Diencephalon (tissue), 1 donor: ENCODE measurements around the gene LYPD5. TPM values are rescaled to one million over a fixed set of nuclear protein-coding genes. Genes with fewer than 3 reads are reported as not detected.

ENCODE experiments used
- total RNA-seq: library from RNA; depleted of rRNA; stranded (reverse); fragments of >200 nt; gene quantifications from one replicate; pipeline ENCODE4 v1.2.3, GENCODE V29; 2014

The LYPD5 gene, protein sequence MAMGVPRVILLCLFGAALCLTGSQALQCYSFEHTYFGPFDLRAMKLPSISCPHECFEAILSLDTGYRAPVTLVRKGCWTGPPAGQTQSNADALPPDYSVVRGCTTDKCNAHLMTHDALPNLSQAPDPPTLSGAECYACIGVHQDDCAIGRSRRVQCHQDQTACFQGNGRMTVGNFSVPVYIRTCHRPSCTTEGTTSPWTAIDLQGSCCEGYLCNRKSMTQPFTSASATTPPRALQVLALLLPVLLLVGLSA
- 6.7 TPM for total RNA-seq

DNA sequence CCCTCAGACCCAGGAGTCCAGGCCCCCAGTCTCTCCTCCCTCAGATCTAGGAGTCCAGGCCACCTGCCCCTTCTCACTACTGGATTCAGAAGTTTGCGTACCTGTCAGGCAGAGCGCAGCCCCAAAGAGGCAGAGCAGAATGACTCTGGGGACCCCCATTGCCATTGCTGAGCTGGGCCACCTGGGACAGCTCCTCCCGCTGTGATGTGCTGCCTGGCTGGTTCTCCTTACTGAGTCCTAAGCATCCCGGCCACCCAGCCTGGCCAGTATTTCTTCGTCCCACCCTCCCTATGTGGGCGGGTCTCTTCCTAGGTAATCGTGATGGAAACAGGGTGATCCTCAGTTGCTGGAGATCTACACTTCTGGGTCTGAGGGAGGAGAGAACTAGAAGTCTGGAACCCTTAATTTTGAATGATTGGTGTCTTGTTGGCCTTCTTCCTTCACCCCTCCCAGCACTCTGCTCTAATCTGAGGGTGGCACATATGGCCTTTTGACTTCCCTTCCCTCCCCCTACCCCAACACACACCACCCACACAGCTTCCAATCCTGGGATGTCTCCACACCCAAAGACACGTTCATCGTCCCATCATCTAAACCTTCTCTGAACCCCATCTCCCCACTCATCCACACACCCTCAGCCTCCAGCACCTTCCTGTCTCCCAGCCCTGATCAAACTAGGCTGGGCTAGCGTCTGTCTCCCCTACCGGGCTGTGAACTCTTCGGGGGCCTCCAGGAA is at the start of gene LYPD5:
Gene LYPD5, minus strand, starts transcription at position 232 of the 736 bp plus-strand sequence. Its CDS starts 67 bp downstream, at position 165.

DNA sequence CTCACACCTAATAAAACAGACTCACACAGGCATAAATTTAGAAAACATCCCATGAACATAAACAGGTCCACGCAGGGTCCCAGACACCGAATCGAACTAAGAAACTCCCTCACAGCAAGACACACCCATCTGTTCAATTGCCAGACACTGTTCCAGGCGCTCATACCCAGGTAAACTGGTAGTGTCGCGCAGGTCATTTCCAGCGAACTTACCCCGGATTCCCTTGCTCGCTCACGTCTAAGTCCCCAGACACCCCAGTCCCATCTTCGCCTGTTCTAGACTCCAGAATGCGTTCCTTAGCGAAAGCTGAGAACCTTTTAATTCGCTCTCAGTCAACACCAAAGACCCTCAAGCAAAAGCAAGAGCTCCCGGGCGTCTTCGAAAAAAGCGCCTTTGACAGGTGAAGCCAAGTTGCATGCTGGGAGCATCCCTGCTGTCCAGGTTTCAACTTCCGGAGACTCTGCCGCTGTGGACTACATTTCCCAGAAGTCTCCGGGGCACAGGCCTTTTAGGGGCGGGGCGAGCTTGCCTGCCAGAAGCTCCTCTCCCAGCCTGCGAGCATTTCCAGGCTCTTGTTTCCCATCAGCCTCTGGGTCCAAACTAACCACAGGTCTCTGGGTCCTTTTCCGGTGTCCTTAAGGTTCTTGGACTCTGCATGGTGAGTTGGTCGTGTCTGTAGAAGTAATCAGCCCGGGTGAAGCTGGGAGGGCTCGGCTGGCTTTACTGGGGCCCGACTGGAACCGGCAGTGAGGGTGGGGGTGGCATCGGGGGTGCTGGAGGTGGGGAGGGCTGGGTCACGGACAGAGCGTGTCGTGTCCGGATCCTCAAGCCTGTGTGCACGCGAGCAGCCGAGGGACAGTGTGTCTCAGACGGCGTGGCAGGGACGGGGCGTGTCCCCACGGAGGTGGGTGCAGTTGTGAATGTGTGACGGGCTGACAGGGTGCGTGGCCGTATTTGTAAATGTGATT is 24.8 kb upstream of the LYPD5 start, which contains the start of gene ZNF283:
Gene ZNF283, plus strand, starts transcription at position 535 of the 968 bp plus-strand sequence. CDS start 6,184 bp downstream, outside the sequence.

DNA sequence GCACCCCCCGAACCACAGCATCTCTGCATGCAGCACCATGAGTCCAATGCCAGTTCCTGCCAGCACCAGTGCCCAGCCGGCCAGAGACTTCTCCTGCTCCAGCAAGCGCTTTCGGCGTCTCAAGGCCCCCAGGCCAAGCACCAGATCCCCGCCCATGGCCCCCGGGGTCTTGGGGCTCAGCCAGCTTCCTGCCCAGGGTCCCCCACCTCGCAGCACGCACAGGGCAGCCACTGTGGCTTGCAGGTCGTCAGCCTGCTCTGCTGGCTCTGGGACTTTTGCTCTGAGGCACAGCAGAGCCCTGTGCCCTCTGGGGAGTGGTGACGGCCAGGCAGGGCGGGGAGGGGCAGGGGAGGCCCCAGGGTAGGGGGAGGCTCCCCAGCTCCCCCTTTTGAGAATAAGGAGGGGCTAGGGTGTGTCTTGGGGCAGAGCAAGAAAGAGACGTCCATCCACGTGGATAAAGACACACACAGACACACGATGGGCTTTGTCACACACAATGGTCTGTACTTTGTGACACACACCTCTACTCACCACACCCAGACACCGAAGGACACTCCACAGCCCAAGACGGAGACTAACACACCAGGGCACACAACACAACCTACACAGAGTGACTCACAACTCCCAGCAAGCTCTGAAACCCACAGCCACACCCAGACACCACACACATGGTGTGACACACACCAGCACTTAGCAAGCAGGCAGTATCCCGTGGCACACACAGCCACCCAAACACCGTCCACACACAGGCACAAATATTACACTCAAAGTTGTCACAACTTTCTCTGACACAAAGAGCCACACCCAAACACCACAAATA is 21.3 kb downstream of the LYPD5 start, which contains the start of gene KCNN4:
Gene KCNN4, minus strand, starts transcription at position 268 of the 820 bp plus-strand sequence. Its CDS starts 112 bp downstream, at position 156.

GRCh38 chr19:43754503-43755255 is 47.6 kb downstream of the LYPD5 start, which contains the start of gene SMG9:
SMG9 (minus strand) TSS chr19:43754962; CDS start chr19:43750741, 4,221 bp downstream.

Other genes starting within 250 kb of the LYPD5 start
- gene XRCC1, start 226.9 kb downstream of the LYPD5 start, total RNA-seq = 16.4 TPM
- 8.1 TPM for gene PINLYP, start 226.6 kb downstream of the LYPD5 start, total RNA-seq
- 134 TPM for gene IRGQ, start 206.3 kb downstream of the LYPD5 start, total RNA-seq
- gene ZNF576, start 205.9 kb downstream of the LYPD5 start, total RNA-seq = 11.1 TPM
- not detected for gene SRRM5, start 190.4 kb downstream of the LYPD5 start, total RNA-seq
- 107 TPM for gene ZNF428, start 182.8 kb downstream of the LYPD5 start, total RNA-seq
- 93.2 TPM for gene CADM4, start 162.6 kb downstream of the LYPD5 start, total RNA-seq
- 3.7 TPM for gene PLAUR, start 132.3 kb downstream of the LYPD5 start, total RNA-seq
- not detected for gene IRGC, start 86.4 kb downstream of the LYPD5 start, total RNA-seq
- 13.4 TPM for gene SMG9, start 47.5 kb downstream of the LYPD5 start, total RNA-seq
- not detected for gene KCNN4, start 21.5 kb downstream of the LYPD5 start, total RNA-seq
- 36.2 TPM for gene ZNF283, start 24.9 kb upstream of the LYPD5 start, total RNA-seq
- 9.5 TPM for gene ZNF404, start 81.5 kb upstream of the LYPD5 start, total RNA-seq
- gene ZNF45, start 132.8 kb upstream of the LYPD5 start, total RNA-seq = 25.6 TPM
- gene ZNF221, start 148.8 kb upstream of the LYPD5 start, total RNA-seq = 20.3 TPM
- gene ZNF155, start 181.7 kb upstream of the LYPD5 start, total RNA-seq = 13.8 TPM
- 8.1 TPM for gene ZNF230, start 200.5 kb upstream of the LYPD5 start, total RNA-seq
- 17.3 TPM for gene ZNF222, start 222.9 kb upstream of the LYPD5 start, total RNA-seq
- gene ZNF223, start 249.6 kb upstream of the LYPD5 start, total RNA-seq = 12.0 TPM